Measurements from ENCODE around the gene SNED1. TPM values are rescaled to one million over a fixed set of nuclear protein-coding genes. Genes with fewer than 3 reads are reported as not detected.
"Not testable (repeated sequence)": the region's sequence is repeated elsewhere in the genome, so short reads cannot be mapped to it uniquely, and the experiment has no call there.

The SNED1 gene
- total RNA-seq, 2 experiments from 2014 or later: 0.91 to 1.0 TPM

DNA sequence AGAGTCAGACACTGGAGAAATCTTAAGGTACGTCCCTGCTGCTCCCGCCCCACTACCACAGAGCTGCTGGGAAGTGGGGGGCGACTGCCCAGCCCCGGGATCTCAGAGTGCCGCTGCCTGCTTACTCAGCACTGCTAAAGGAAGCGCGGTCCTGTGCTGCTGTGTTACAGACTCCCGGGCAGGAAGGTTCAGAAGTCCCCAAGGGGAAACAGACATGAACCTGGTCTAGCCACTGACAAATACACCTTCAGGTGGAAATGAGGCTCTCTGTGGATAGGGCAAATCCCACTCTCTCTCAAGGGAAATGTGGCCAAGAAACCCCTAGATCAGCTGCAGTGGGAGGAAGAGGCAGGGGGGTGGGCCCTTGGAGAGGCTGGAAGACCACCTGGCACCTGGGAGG is 90.0 kb downstream of the SNED1 start:
- H3K27me3 Mint-ChIP-seq: no peaks in the 10 kb centered on the region
- H3K4me3 Mint-ChIP-seq: no peak overlapping the region
- H3K27ac Mint-ChIP-seq: peak overlapping the region; percentile 75

DNA sequence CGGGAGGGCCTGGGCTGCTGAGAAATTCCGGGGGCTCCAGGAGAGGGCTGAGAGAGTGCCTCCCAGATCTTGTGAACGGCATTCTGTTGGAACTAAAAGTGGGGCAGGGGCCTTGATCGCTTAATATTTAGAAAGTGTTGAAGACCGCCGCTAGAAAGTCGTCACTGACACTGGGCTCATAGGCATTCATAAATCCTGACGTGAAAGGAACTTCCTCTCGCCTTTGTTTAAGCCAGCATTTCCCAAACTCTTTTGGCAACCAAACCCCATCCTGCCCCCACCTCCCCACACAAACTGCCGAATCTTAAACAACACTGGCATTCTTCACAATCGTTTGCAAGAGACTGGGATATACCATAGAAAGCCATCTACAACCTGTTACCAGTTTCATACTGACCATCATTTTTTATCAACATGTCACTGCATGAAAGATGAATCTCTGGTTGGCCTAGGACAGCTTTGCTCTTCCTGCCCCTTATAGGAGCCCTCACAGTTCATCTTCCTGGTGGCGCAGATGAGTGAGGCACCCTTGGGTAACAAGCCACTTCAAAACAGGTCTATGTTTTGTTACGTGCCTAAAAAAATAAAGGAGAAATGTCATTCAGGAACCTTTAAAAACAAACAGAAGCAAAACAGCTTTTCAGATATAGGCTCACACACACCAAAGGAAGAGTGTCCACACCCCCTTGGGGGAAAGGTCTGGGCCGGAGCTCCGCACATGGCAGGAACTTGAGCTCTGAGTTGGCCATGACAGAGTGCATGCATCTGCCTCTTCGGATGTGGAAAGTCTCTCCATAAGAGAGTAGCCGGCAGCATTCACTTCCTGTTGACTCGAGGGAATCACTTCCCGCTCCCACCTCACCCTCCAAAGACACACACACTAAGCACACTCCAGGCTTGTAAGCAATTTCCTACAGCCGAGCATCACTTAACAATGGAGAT is 90.6 kb downstream of the SNED1 start:
- Mint-ChIP-seq H3K27me3 (no peaks in the 10 kb centered on the region), H3K27ac (peak overlapping the region; percentile 75), H3K36me3 (peaks cover 48% of the 10 kb centered on the region), H3K9me3 (peaks cover 11% of the 10 kb centered on the region), H3K4me3 (no peak overlapping the region), H3K4me1 (peaks cover 26% of the 10 kb centered on the region)
- DNase-seq: no peak

More for the DNA sequence above, 90.0 kb downstream of the SNED1 start:
- Mint-ChIP-seq H3K9me3 (peaks cover 11% of the 10 kb centered on the region), H3K4me1 (peaks cover 21% of the 10 kb centered on the region), H3K36me3 (peaks cover 48% of the 10 kb centered on the region)
- DNase-seq: no peak

DNA sequence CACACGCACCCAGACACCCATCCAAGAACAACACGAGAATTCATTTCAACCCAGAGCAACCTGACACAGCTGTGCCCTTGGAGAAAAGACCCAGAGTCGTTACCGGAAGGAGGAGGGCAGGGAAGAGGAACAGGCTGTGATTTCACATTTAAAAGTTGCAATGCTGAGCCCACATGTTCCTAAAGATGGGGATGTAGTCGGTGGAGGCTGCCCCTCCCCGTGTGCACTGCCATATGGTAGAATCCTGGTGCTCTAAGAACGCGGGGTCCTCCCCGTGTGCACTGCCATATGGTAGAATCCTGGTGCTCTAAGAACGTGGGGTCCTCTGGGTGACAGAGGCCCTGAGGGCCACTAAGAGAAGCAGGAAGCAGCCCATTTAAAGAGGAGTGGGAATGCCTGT is 92.8 kb downstream of the SNED1 start:
- Mint-ChIP-seq H3K4me1 (peaks cover 43% of the 10 kb centered on the region), H3K4me3 (no peak overlapping the region), H3K36me3 (peaks cover 50% of the 10 kb centered on the region), H3K27me3 (no peaks in the 10 kb centered on the region), H3K27ac (peak overlapping the region; percentile 18), H3K9me3 (peaks cover 8% of the 10 kb centered on the region)
- DNase-seq: no peak

DNA sequence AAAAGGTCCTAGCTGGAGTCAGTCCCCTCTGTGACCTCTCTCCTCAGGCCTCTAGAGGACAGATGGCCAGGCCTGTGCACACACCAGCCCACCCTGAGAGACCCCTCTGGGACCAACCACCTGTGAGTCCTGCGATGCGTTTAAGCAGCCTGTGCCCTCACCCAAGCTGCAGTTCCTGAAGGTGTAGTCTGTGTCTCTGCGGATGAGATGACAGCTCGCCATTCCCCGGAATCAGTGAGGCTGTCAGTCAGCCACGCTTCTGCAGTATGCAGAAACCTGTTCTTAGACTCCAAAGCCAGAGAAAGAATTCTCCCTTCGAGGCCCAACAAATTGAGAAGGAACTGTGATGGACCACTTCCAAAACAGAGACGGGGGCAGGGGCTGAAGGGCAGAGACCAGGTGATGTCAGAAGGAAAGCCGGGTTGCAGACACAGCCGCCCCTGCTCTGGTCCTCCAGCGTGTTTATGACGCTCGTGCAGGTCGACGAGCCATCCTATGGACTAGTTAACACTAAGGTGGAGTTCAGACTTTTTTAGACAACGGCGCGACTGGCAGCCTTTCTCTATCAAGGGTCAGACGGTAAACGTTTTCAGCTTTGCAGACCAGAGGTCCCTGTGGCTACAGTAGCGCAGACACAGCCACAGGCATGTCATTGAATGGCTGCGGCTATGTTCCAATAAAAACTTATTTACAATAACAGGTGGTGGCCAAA is 93.5 kb downstream of the SNED1 start:
- Mint-ChIP-seq H3K9me3 (peaks cover 5% of the 10 kb centered on the region), H3K4me1 (peaks cover 48% of the 10 kb centered on the region), H3K27ac (peak overlapping the region; percentile 10), H3K27me3 (no peaks in the 10 kb centered on the region), H3K4me3 (no peak overlapping the region), H3K36me3 (peaks cover 50% of the 10 kb centered on the region)
- no peak for DNase-seq

DNA sequence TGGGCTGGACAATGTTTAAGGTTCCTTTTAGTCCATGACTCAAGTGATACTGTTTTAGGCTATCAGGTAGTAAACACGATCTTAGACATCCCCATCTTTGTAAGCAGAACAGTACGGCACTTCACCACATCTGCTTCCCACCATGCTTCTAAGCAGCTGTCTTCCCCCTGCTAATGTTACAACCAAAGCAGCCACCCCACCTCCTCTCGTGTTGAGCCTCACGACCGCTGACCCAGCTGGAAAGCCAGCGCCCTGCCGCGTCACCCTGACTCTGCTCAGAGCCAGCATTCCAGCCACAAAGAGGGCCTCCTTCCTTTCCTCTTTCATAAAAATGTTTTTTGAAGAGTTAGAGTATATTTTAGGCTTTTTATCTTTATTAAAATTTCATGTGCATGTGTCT is 94.3 kb downstream of the SNED1 start:
- Mint-ChIP-seq H3K9me3 (peaks cover 8% of the 10 kb centered on the region), H3K4me1 (peaks cover 56% of the 10 kb centered on the region), H3K27ac (no peak overlapping the region)

DNA sequence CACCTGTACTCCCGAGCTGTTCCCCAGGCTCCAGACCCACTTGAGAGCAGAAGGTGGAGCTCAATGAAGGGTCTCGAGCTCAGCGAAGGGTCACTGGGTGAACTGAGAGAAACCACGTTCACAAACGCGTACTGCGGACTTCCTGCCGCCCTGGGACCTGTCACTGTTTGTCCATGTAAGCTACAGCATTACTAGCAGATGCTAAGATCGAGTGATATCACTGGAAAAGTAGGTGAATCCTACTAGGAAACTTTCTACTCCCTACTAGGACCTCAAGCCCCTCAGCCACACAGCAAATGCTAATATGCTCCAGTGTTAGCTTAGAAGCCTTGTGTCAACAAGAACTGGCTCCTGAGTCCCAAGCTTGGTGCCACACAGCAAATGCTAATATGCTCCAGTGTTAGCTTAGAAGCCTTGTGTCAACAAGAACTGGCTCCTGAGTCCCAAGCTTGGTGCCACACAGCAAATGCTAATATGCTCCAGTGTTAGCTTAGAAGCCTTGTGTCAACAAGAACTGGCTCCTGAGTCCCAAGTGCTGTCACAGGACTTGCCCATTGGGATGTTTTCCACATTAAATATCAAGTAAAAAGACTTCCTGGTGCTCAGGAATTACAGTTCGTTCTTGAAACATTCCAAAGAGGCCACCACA is 94.8 kb downstream of the SNED1 start:
- H3K27me3 Mint-ChIP-seq, H3K4me3 Mint-ChIP-seq, DNase-seq, H3K27ac Mint-ChIP-seq, H3K9me3 Mint-ChIP-seq: not testable (repeated sequence)
- peaks cover 59% of the 10 kb centered on the region for H3K4me1 Mint-ChIP-seq
- peaks cover 56% of the 10 kb centered on the region for H3K36me3 Mint-ChIP-seq

More for the DNA sequence above, 94.3 kb downstream of the SNED1 start:
- peaks cover 57% of the 10 kb centered on the region for H3K36me3 Mint-ChIP-seq
- no peak for DNase-seq
- H3K27me3 Mint-ChIP-seq: no peaks in the 10 kb centered on the region
- no peak overlapping the region for H3K4me3 Mint-ChIP-seq

DNA sequence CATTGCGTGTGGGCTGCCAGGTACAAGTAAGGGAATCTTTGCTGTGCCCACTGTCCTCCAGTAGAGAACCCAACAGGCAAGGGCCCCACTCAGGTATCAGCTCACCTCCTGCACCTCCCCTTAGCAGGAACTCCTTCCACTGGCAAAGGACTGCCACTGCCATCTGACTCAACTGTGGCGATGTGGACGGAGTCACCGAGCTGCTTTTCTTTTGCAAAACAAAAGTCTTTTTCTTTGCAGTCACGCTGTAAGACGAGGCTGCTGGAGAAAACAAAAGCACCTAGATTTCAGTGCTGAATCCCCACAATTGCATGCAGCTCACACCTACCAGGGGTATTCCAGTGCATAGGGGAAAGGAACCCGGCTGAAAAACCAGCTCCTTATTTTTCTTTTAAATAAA is 95.8 kb downstream of the SNED1 start:
- Mint-ChIP-seq H3K4me3 (no peak overlapping the region), H3K27me3 (no peaks in the 10 kb centered on the region), H3K9me3 (peaks cover 8% of the 10 kb centered on the region), H3K4me1 (peaks cover 58% of the 10 kb centered on the region), H3K27ac (peak overlapping the region; percentile 29), H3K36me3 (peaks cover 55% of the 10 kb centered on the region)
- no peak for DNase-seq

DNA sequence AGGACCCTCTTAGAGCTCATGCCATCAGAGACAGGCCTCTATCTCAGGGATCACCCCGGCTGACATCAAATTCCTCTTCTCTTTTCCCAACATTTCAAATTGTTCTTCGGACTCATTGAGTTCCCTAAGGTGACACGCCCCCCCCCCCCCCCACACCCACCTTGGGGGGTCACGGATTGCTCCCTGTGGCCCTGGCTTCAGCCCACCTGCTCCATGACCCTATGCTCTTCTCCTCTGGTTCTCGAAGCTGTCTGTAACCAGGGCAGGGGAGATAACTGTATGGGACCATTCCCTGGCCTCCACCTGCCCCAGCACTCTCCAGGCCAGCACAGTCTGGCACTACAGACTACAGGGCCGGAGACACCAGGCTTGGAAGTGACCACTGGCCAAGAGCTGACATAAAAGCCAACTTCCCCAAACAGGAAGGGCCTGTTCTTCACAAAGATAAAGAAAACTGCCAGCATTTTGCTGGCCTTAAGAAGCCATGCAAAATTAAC is 96.6 kb downstream of the SNED1 start:
- Mint-ChIP-seq H3K27ac (peak overlapping the region; percentile 94), H3K36me3 (peaks cover 58% of the 10 kb centered on the region), H3K4me1 (peaks cover 61% of the 10 kb centered on the region), H3K27me3 (no peaks in the 10 kb centered on the region), H3K9me3 (peaks cover 8% of the 10 kb centered on the region), H3K4me3 (no peak overlapping the region)
- DNase-seq: no peak

DNA sequence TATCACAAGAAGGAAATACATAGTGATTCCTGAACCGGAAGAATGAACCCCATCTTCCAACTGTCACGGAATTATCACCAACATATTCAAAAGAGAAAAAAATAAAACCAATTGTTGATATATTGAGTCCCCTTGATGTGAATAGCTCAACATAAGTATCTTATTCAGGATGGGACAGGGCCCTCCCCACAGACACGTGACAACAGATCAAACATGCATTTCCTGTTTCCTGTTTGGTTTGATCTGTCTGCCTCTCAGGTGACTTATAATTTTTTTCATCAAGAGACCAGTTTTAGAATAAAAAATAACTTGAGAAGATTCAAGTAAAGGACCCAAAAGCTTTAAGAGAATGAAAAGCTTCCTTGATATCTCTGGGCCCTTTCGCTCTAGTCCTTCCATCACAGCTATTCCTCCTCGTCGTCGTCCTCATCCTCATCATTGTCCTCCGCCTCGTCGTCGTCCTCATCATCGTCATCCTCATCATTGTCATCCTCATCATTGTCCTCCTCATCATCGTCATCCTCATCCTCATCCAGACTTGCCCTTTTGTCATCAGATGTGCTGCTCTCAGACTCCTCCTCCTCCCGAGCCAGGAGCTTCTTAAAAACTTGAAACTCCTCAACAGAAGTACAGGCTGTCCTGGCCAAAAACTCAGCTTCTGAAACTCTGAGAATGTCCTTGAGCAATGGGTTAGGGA is 97.3 kb downstream of the SNED1 start:
- peaks cover 67% of the 10 kb centered on the region for H3K4me1 Mint-ChIP-seq
- DNase-seq: no peak

DNA sequence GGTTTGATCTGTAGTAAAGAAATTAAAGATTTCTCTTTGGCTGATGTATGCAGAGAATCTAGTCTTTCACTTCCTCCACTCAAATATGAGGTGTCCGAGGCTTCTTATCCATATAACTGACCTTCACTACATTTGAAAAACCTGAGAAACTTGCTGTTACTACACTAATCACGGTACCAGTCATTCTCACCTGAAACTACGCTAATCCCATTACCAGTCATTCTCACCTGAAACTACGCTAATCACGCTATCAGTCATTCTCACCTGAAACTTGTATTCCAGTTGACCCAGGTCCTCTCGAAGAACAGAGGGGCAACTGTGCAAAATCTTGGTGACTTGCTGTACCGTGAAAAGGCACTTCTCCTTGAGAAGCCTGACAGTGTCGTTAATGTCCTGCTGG is 98.6 kb downstream of the SNED1 start:
- Mint-ChIP-seq H3K4me3 (no peak overlapping the region), H3K27me3 (no peaks in the 10 kb centered on the region), H3K27ac (peak overlapping the region; percentile 94), H3K36me3 (peaks cover 60% of the 10 kb centered on the region), H3K9me3 (peaks cover 8% of the 10 kb centered on the region), H3K4me1 (peaks cover 67% of the 10 kb centered on the region)
- DNase-seq: no peak

More for the DNA sequence above, 97.3 kb downstream of the SNED1 start:
- Mint-ChIP-seq H3K27me3 (no peaks in the 10 kb centered on the region), H3K4me3 (peak overlapping the region; percentile 60), H3K9me3 (peaks cover 8% of the 10 kb centered on the region), H3K36me3 (peaks cover 62% of the 10 kb centered on the region), H3K27ac (peak overlapping the region; percentile 94)

DNA sequence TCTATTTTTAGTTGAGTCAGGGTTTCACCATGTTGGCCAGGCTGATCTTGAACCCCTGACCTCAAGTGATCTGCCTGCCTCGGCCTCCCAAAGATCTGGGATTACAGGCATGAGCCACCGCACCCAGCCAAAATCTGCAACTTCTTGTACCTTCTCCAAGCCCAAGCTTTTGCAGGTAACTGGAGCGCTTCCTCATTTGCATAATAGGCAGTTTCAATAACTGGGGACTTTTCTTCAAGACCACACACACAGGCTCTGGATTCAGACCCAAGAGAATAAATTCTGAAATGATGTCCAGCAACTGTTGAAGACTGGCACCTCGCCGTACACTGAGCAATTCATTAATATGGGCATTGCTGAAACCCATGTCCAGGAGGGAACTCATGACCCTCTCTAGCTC is 100.8 kb downstream of the SNED1 start:
- Mint-ChIP-seq H3K4me1 (peaks cover 73% of the 10 kb centered on the region), H3K27me3 (no peaks in the 10 kb centered on the region), H3K9me3 (peaks cover 8% of the 10 kb centered on the region), H3K27ac (peak overlapping the region; percentile 28), H3K4me3 (no peak overlapping the region), H3K36me3 (peaks cover 59% of the 10 kb centered on the region)
- no peak for DNase-seq

DNA sequence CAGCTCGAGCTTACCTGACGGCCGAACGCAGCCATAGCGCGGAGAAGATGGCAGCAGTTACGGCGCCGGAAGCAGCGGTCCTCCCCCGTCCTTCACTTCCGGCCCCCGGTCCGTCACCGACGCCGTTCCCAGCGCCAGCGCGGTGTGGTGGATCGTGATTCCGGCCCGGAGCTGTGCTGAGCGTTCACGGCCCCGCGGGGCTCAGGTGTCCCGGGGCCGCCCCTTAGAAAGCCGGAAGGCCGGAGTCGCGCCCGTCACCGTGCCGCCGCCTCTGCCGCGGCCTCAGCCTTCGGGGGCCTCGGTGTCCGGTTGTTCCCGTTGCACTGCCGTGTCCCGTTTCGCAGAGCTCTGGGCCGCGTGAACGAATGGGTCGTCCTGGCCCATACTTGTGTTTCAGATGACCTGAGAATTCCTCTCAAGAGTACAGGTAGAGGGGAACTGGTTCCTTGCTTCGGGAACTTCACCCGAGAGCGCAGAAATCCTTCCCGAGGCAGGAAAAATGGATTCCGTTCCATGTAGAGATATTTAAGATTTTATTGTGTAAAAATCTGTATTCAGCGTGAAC is 103.9 kb downstream of the SNED1 start, which contains the start of gene MTERF4:
TSS of gene MTERF4 (minus strand) at position 49 of the 565 bp plus-strand sequence. CDS start at position 35, 14 bp downstream.
- Mint-ChIP-seq H3K36me3 (peaks cover 39% of the 10 kb centered on the region), H3K4me1 (peaks cover 58% of the 10 kb centered on the region), H3K4me3 (peak within 1 kb of the TSS; percentile 98), H3K9me3 (peaks cover 4% of the 10 kb centered on the region), H3K27me3 (no peaks in the 10 kb centered on the region), H3K27ac (peak within 1 kb of the TSS; percentile 98)
- DNase-seq: peak; percentile 91

DNA sequence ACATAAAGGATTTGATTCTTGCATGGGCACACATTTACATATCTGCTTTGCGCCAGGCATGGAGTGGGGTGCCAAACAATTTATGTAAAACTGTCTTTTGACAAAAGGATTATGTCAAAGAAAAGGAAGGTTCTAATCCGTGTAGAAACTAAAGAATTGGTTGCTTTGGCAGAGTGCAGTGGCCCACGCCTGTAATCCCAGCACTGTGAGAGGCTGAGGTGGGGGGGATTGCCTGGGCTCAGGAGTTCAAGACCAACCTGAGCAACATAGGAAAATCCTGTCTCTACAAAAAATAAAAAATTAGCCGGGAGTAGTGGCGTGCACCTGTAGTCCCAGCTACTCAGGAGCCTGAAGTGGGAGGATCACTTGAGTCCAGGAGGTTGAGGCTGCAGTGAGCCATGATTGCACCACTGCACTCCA is 104.8 kb downstream of the SNED1 start:
- DNase-seq: no peak
- Mint-ChIP-seq H3K4me3 (peak overlapping the region; percentile 98), H3K4me1 (peaks cover 54% of the 10 kb centered on the region), H3K9me3 (no peaks in the 10 kb centered on the region), H3K27ac (peak overlapping the region; percentile 98), H3K27me3 (no peaks in the 10 kb centered on the region), H3K36me3 (peaks cover 39% of the 10 kb centered on the region)

DNA sequence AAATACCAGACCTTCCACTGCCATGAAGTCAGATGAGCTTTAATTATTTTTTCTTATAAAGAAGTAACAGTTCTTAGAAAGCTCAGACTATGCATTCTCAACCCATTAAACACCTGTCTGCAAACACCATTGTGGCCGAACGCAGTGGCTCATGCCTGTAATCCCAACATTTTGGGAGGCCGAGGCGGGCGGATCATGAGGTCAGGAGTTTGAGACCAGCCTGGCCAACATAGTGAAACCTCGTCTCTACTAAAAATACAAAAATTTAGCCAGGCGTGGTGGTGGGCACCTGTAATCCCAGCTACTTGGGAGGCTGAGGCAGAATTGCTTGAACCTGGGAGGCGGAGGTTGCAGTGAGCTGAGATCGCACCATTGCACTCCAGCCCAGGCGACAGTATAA is 106.2 kb downstream of the SNED1 start:
- not testable (repeated sequence) for DNase-seq, H3K4me3 Mint-ChIP-seq, H3K9me3 Mint-ChIP-seq, H3K27me3 Mint-ChIP-seq
- H3K27ac Mint-ChIP-seq: peak overlapping the region; percentile 98
- H3K4me1 Mint-ChIP-seq: peaks cover 54% of the 10 kb centered on the region
- H3K36me3 Mint-ChIP-seq: peaks cover 36% of the 10 kb centered on the region
